ENCODE measurements around the gene TRIM69.
"Not testable (repeated sequence)": the region's sequence is repeated elsewhere in the genome, so short reads cannot be mapped to it uniquely, and the experiment has no call there.

Gene TRIM69

DNA sequence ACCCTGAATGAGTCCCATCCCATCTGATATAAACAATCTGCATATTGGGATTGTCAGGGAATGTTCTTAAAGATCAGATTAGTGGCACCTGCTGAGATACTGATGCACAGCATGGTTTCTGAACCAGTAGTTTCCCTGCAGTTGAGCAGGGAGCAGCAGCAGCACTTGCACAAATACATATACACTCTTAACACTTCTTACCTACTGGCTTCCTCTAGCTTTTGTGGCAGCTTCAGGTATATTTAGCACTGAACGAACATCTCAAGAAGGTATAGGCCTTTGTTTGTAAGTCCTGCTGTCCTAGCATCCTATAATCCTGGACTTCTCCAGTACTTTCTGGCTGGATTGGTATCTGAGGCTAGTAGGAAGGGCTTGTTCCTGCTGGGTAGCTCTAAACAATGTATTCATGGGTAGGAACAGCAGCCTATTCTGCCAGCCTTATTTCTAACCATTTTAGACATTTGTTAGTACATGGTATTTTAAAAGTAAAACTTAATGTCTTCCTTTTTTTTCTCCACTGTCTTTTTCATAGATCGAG is 20.5 kb upstream of the TRIM69 start:
- no peak overlapping the region for H3K4me3 ChIP-seq (ENCODE audit: low read depth, low read length)
- in situ Hi-C loops (cut with HindIII; ENCODE audit: low sequenced_read_pairs): no loop called here

DNA sequence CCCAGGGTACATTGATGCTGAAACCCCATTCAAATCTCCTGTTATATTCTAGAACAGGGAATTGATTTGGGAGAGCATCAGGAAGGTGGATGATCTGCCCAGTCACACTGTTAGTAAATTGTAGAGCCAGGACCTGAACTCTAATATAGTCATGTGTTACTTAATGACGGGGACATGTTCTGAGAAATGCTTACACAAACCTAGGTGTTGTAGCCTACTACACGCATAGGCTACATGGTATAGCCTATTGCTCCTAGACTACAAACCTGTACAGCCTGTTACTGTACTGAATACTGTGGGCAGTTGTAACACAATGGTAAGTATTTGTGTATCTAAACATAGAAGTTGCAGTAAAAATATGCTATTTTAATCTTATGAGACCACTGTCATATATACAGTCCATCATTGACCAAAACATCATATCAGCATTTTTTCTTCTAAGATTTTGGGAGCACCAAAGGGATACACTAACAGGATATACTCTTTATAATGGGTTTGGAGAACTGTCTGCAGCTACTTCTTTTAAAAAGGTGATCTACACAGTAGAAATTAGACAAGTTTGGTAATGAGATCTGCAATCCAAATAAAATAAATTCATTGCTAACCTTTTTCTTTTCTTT is 19.2 kb upstream of the TRIM69 start:
- in situ Hi-C loops (cut with HindIII; ENCODE audit: low sequenced_read_pairs): no loop called here
- H3K4me3 ChIP-seq (ENCODE audit: low read depth, low read length): no peak overlapping the region
- TF ChIP-seq, protein P1, sequence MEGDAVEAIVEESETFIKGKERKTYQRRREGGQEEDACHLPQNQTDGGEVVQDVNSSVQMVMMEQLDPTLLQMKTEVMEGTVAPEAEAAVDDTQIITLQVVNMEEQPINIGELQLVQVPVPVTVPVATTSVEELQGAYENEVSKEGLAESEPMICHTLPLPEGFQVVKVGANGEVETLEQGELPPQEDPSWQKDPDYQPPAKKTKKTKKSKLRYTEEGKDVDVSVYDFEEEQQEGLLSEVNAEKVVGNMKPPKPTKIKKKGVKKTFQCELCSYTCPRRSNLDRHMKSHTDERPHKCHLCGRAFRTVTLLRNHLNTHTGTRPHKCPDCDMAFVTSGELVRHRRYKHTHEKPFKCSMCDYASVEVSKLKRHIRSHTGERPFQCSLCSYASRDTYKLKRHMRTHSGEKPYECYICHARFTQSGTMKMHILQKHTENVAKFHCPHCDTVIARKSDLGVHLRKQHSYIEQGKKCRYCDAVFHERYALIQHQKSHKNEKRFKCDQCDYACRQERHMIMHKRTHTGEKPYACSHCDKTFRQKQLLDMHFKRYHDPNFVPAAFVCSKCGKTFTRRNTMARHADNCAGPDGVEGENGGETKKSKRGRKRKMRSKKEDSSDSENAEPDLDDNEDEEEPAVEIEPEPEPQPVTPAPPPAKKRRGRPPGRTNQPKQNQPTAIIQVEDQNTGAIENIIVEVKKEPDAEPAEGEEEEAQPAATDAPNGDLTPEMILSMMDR (IDR thresholded peaks at IDR 0.05; ENCODE audit: low read depth, low read length, missing control alignments): no peak
- DNase-seq (ENCODE audit: low read depth): no peak

More for the DNA sequence above, 20.5 kb upstream of the TRIM69 start:
- no peak for DNase-seq (ENCODE audit: low read depth)
- TF ChIP-seq, protein P1 (IDR thresholded peaks at IDR 0.05; ENCODE audit: low read depth, low read length, missing control alignments): no peak

DNA sequence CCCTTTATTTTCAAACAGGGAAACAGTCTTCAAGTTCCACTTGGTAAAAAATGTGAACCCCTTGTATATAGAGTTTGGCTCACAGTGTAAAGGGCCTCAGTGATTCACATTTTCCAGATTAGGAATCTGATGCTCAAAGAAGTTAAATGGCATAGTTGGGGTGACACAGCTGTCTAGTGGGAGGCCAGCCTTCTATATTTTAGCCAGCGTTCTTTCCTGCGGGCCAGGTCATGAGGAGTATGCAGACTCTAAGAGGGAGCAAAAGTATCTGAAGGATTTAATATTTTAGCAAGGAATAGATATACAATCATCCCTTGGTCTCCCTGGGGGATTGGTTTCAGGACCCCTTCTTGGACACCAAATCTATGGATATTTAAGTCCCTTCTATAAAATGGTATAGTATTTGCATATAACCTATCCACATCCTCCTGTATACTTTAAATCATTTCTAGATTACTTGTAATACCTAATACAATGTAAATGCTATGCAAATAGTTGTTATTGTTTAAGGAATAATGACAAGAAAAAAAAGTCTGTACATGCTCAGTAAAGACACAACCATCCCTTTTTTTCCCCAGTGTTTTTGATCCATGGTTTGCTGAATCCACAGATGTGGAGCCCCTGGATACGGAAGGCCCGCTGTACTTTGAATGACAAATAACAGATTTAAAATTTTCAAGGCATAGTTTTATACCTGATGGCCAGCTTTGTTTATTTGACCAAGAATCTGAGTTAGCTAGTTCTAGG is 18.0 kb upstream of the TRIM69 start:
- in situ Hi-C loops (cut with HindIII; ENCODE audit: low sequenced_read_pairs): no loop called here
- no peak overlapping the region for H3K4me3 ChIP-seq (ENCODE audit: low read depth, low read length)
- no peak for DNase-seq (ENCODE audit: low read depth)
- TF ChIP-seq, protein P1 (IDR thresholded peaks at IDR 0.05; ENCODE audit: low read depth, low read length, missing control alignments): no peak

DNA sequence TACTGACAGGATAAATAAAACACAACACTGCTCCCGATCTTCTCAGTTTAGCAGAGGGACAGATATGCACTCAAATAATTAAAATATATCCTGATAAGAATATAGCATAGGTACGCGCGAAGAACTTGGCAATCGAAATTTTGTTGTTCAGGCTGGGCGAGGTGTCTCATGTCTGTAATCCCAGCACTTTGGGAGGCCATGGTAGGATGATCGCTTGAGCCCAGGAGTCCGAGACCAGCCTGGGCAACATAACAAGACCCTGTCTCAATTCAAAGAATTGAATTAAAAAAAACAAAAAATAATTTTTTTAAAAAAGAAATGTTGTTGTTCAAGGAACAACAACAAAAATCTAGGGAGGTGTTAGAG is 17.4 kb upstream of the TRIM69 start:
- DNase-seq (ENCODE audit: low read depth): no peak
- in situ Hi-C loops (cut with HindIII; ENCODE audit: low sequenced_read_pairs): no loop called here
- H3K4me3 ChIP-seq (ENCODE audit: low read depth, low read length): no peak overlapping the region
- TF ChIP-seq, protein P1 (IDR thresholded peaks at IDR 0.05; ENCODE audit: low read depth, low read length, missing control alignments): no peak

DNA sequence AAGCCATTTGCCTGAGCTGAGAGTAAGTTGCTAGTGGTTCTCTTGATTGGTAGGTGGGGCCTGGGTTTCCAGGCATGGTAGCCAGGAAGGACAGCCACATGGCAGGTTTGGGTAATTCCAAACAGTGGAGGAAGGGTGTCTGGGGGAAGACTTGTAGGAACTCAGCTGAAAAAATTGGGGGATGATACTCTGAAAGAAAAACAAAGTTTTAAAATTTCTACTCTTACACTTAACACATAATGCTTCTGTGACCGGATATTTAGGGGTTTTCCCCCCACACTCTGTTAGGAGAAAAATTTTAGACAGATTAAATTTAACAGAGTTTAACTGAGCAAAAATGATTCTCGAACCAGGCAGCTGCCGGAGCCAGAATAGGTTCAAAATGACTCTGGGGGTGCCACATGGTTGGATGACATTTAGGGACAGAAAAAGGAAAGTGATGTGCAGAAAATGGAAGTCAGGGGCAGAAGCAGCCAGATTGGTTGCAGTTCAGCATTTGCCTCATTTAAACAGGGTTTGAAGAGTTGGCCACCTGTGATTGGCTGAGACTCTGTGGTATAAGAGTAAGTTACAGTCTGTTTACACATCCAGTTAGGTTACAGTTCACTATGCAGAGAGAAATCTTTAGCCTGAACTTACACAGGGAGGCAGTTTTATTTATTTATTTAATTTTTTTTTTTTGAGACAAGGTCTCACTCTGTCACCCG is 16.9 kb upstream of the TRIM69 start:
- DNase-seq (ENCODE audit: low read depth): no peak
- no peak overlapping the region for H3K4me3 ChIP-seq (ENCODE audit: low read depth, low read length)
- in situ Hi-C loops (cut with HindIII; ENCODE audit: low sequenced_read_pairs): no loop called here
- TF ChIP-seq, protein P1 (IDR thresholded peaks at IDR 0.05; ENCODE audit: low read depth, low read length, missing control alignments): no peak

DNA sequence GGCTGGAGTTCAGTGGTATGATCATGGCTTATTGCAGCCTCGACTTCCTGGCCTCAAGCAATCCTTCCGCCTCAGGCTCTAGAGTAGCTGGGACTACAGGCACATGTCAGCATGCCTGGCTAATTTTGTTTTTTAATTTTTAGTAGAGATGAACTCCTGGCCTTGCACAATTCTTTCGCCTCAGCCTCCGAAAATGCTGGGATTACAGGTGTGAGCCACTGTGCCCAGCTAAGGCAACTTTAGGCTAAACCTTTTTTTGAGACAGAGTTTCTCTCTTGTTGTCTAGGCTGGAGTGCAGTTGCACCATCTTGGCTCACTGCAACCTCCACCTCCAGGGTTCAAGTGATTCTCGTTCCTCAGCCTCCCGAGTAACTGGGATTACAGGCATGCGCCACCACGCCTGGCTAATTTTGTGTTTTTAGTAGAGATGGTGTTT is 16.3 kb upstream of the TRIM69 start:
- H3K4me3 ChIP-seq (ENCODE audit: low read depth, low read length); in situ Hi-C loops (cut with HindIII; ENCODE audit: low sequenced_read_pairs); DNase-seq (ENCODE audit: low read depth): not testable (repeated sequence)

All from astrocyte of the cerebellum (primary cell).